Vagina (tissue), 2 donors: Measurements from ENCODE around the gene ZNF398. TPM values are rescaled to one million over a fixed set of nuclear protein-coding genes. Genes with fewer than 3 reads are reported as not detected.
A peak's percentile ranks its signal among the peaks of the same experiment; 100 is the strongest.
"Not testable (repeated sequence)": the region's sequence is repeated elsewhere in the genome, so short reads cannot be mapped to it uniquely, and the experiment has no call there.

Source experiments
- DNase-seq, 2 donors: peaks; one replicate each; pipeline ENCODE4 v3.0.0-alpha.2; 2017; ENCODE audit errors: extremely low spot score in 2 of 2
- H3K27ac ChIP-seq: fragments of 200-600 bp; sonication (generic); one replicate; pipeline ENCODE4 v1.5.1; 2019
- H3K27me3 ChIP-seq: fragments of 200-600 bp; sonication (generic); one replicate; pipeline ENCODE4 v1.5.1; 2019
- H3K36me3 ChIP-seq, 2 donors: fragments of 200-600 bp; sonication (generic); one replicate each; pipeline ENCODE4 v1.5.1; 2017 to 2019
- H3K4me1 ChIP-seq: fragments of 200-600 bp; sonication (generic); one replicate; pipeline ENCODE4 v1.5.1; 2019
- H3K4me3 ChIP-seq, 2 donors: fragments of 200-600 bp; sonication (generic); 1 replicate in 1 of 2; 2 replicates in 1 of 2; pipeline ENCODE4 v1.5.1; 2016 to 2019
- H3K9me3 ChIP-seq: fragments of 200-600 bp; sonication (generic); one replicate; pipeline ENCODE4 v1.5.1; 2019
- CTCF ChIP-seq, 3 experiments: fragments of 450-650 bp in 2 of 3; fragments of 200-600 bp in 1 of 3; sonication (generic) in 1 of 3; IDR thresholded peaks; one replicate each; pipeline ENCODE4 v1.5.1; 2017 to 2019; ENCODE audit warnings: antibody characterized with exemption in 3 of 3, mild to moderate bottlenecking in 2 of 3, moderate library complexity in 2 of 3
- POLR2A ChIP-seq, 2 donors: fragments of 450-650 bp; IDR thresholded peaks; one replicate each; pipeline ENCODE4 v1.6.1; 2017; ENCODE audit warnings: antibody characterized with exemption in 2 of 2, mild to moderate bottlenecking in 2 of 2, moderate library complexity in 2 of 2
- POLR2AphosphoS5 ChIP-seq, 2 donors: sonication (generic); formaldehyde crosslinking; IDR thresholded peaks; one replicate each; pipeline ENCODE4 v1.9.0; 2017; ENCODE audit warnings: antibody characterized with exemption in 2 of 2, mild to moderate bottlenecking in 2 of 2, low read depth in 1 of 2; ENCODE audit not compliant: insufficient read depth in 1 of 2
- intact Hi-C: fragments of 100-400 bp; cut with DNase I; formaldehyde crosslinking; loops from one replicate; pipeline ENCODE4 v1.15.1; 2023
- total RNA-seq: library from RNA; depleted of rRNA; stranded (reverse); fragments of >200 nt; gene quantifications from one replicate; pipeline ENCODE4 v1.2.3, GENCODE V29; 2016

ZNF398 gene
- total RNA-seq, 1 donor from 2014 or later, result 21.4 TPM

GRCh38 chr7:149136118-149136517 lies 11.1 kb upstream of the ZNF398 start:
- DNase-seq, result no peak
- TF ChIP-seq POLR2A (IDR thresholded peaks at IDR 0.05), result no peak
- TF ChIP-seq POLR2AphosphoS5 (IDR thresholded peaks at IDR 0.05; ENCODE audit: insufficient read depth in 1 of 2, low read depth in 1 of 2), result no peak
- no peak for TF ChIP-seq CTCF (IDR thresholded peaks at IDR 0.05)
- no peaks in the 10 kb centered on the region for H3K9me3 ChIP-seq
- no peaks in the 10 kb centered on the region for H3K27me3 ChIP-seq
- H3K27ac ChIP-seq, result no peak overlapping the region
- no peaks in the 10 kb centered on the region for H3K4me1 ChIP-seq
- intact Hi-C loops, result no loop called here
- no peak overlapping the region for H3K4me3 ChIP-seq
- H3K36me3 ChIP-seq, result peaks cover 0 to 6% of the 10 kb centered on the region in 2 donors

- H3K27me3 ChIP-seq, result no peaks in the 10 kb centered on the region
- no peak for DNase-seq
- H3K36me3 ChIP-seq, result no peaks in the 10 kb centered on the region
- H3K9me3 ChIP-seq, result no peaks in the 10 kb centered on the region
- peaks cover 2% of the 10 kb centered on the region for H3K4me1 ChIP-seq
- TF ChIP-seq CTCF (IDR thresholded peaks at IDR 0.05) (no peak), POLR2A (IDR thresholded peaks at IDR 0.05) (no peak), POLR2AphosphoS5 (IDR thresholded peaks at IDR 0.05; ENCODE audit: insufficient read depth in 1 of 2, low read depth in 1 of 2) (no peak)
- H3K4me3 ChIP-seq, result no peak overlapping the region
- intact Hi-C loops, result no loop called here
- H3K27ac ChIP-seq, result no peak overlapping the region
Measured at GRCh38 chr7:149140831-149141230, 6.4 kb upstream of the ZNF398 start.

GRCh38 chr7:149141893-149142292 lies 5.4 kb upstream of the ZNF398 start:
- intact Hi-C loops, result no loop called here
- TF ChIP-seq POLR2A (IDR thresholded peaks at IDR 0.05), result no peak
- TF ChIP-seq POLR2AphosphoS5 (IDR thresholded peaks at IDR 0.05; ENCODE audit: insufficient read depth in 1 of 2, low read depth in 1 of 2), result no peak
- no peak for TF ChIP-seq CTCF (IDR thresholded peaks at IDR 0.05)
- Histone ChIP-seq H3K36me3 (no peaks in the 10 kb centered on the region), H3K27me3 (no peaks in the 10 kb centered on the region), H3K4me3 (no peak overlapping the region), H3K4me1 (peaks cover 9% of the 10 kb centered on the region), H3K27ac (no peak overlapping the region), H3K9me3 (no peaks in the 10 kb centered on the region)
- no peak for DNase-seq

- H3K27me3 ChIP-seq, DNase-seq, H3K4me3 ChIP-seq, intact Hi-C loops, H3K36me3 ChIP-seq, H3K27ac ChIP-seq, H3K9me3 ChIP-seq: not testable (repeated sequence)
- peaks cover 23% of the 10 kb centered on the region for H3K4me1 ChIP-seq
Measured at GRCh38 chr7:149144436-149144922, 2.8 kb upstream of the ZNF398 start.

- Histone ChIP-seq H3K27me3 (no peaks in the 10 kb centered on the region), H3K9me3 (no peaks in the 10 kb centered on the region), H3K27ac (peak overlapping the region; percentile 48), H3K4me3 (no peak overlapping the region), H3K4me1 (peaks cover 29% of the 10 kb centered on the region), H3K36me3 (no peaks in the 10 kb centered on the region)
- no peak for DNase-seq
- TF ChIP-seq POLR2A (IDR thresholded peaks at IDR 0.05) (no peak), CTCF (IDR thresholded peaks at IDR 0.05) (no peak), POLR2AphosphoS5 (IDR thresholded peaks at IDR 0.05; ENCODE audit: insufficient read depth in 1 of 2, low read depth in 1 of 2) (peak in 1 of 2 donors; percentile 88)
- intact Hi-C loops, result no loop called here
Measured at GRCh38 chr7:149145031-149145845, 2.0 kb upstream of the ZNF398 start.
